Measurements from ENCODE around the gene HLA-DQB1.

HLA-DQB1 gene

DNA sequence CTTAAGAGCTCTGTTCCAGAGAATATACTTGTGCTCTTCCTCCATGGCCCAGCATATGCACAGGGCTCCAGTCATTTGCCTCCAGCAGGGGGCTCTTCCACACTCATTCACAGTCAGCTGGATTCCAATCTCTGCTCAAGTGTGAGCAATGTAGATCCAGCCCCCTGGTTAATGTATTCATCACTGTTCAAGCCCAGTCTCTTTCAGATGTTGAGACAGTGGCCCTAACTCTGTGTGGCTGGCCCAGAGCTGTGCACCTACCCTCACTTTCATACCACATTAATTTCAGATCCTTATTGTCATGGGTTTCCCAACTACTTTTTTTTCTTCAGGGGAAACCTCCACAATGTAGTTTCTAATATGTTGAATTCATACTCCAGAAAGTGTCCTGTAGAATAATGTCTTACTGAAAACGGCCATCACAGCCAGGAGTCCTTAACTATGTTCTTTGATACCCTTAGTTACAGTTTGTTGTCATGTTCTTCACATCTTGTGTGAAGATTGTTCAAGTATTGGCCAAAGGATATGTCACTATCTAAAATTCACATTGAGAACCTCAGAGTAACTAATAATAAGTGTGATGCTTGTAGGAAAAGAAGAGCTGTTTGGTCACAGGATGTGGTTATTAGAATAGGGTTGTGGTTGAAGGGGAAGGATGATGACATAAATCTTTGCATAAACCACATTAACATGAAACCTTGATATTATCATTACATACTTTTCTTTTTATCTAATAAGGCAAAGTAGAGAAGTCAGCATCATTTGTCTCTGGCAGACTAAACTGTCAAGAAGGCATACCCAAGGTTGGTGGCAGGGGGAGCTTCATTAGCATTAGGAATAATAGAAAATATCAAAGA is 43.7 kb downstream of the HLA-DQB1 start:
- no peak overlapping the region for H3K27ac ChIP-seq (ENCODE audit: low read depth, low read length)
- H3K9ac ChIP-seq (ENCODE audit: low read length), result no peak overlapping the region
- H3K9me3 ChIP-seq (ENCODE audit: low read length), result no peaks in the 10 kb centered on the region
- no peaks in the 10 kb centered on the region for H3K4me1 ChIP-seq (ENCODE audit: insufficient read depth, low read length)
- no peak overlapping the region for H3K4me3 ChIP-seq (ENCODE audit: low read depth in 1 of 2, low read length in 2 of 2)
- H3K36me3 ChIP-seq (ENCODE audit: insufficient read depth, low read length), result no peaks in the 10 kb centered on the region
- H3K27me3 ChIP-seq (ENCODE audit: control insufficient read depth in 1 of 2, insufficient read depth in 2 of 2, low read length in 2 of 2), result no peaks in the 10 kb centered on the region

DNA sequence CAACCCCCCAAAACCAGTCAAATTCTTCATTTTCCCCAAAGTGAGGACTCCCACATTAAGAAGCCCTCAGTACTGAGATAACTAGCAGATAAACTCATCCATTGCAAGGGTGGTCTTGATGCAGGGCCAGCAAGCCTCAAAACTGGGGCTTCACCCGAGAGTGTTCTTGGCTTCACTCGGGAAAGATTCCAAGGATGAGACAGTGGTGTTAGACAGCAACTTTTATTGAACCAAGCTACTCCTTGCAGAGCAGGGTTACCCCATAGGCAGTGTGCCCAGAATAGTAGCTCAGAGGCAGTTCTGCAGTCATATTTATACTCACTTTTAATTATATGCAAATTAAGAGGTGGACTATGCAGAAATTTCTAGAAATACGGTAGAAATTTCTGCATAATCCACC is 45.1 kb downstream of the HLA-DQB1 start:
- Histone ChIP-seq H3K4me1 (ENCODE audit: insufficient read depth, low read length) (no peaks in the 10 kb centered on the region), H3K9ac (ENCODE audit: low read length) (no peak overlapping the region), H3K27ac (ENCODE audit: low read depth, low read length) (no peak overlapping the region), H3K36me3 (ENCODE audit: insufficient read depth, low read length) (no peaks in the 10 kb centered on the region), H3K27me3 (ENCODE audit: control insufficient read depth in 1 of 2, insufficient read depth in 2 of 2, low read length in 2 of 2) (no peaks in the 10 kb centered on the region), H3K9me3 (ENCODE audit: low read length) (no peaks in the 10 kb centered on the region), H3K4me3 (ENCODE audit: low read depth in 1 of 2, low read length in 2 of 2) (no peak overlapping the region)

DNA sequence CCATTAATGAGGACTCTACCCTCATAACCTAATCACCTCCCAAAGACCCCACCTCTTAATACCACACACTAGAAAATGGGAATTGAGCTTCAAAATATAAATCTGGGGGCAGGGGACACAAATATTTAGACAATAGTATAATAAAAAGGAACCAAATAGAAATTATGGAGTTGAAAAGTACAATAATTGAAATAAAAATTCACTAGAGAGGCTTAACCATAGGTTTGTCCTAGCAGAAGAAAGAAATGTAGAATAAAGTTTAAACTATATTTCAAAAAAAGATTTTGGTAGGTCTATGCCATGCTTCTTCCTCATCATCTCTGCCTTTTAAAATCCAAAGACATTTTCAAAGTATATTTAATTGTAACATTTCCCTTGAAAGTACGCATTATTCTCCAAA is 48.7 kb downstream of the HLA-DQB1 start:
- no peaks in the 10 kb centered on the region for H3K27me3 ChIP-seq (ENCODE audit: control insufficient read depth in 1 of 2, insufficient read depth in 2 of 2, low read length in 2 of 2)
- no peaks in the 10 kb centered on the region for H3K9me3 ChIP-seq (ENCODE audit: low read length)
- H3K4me3 ChIP-seq (ENCODE audit: low read depth in 1 of 2, low read length in 2 of 2), result no peak overlapping the region
- no peaks in the 10 kb centered on the region for H3K36me3 ChIP-seq (ENCODE audit: insufficient read depth, low read length)
- no peaks in the 10 kb centered on the region for H3K4me1 ChIP-seq (ENCODE audit: insufficient read depth, low read length)
- H3K9ac ChIP-seq (ENCODE audit: low read length), result no peak overlapping the region
- H3K27ac ChIP-seq (ENCODE audit: low read depth, low read length), result no peak overlapping the region

DNA sequence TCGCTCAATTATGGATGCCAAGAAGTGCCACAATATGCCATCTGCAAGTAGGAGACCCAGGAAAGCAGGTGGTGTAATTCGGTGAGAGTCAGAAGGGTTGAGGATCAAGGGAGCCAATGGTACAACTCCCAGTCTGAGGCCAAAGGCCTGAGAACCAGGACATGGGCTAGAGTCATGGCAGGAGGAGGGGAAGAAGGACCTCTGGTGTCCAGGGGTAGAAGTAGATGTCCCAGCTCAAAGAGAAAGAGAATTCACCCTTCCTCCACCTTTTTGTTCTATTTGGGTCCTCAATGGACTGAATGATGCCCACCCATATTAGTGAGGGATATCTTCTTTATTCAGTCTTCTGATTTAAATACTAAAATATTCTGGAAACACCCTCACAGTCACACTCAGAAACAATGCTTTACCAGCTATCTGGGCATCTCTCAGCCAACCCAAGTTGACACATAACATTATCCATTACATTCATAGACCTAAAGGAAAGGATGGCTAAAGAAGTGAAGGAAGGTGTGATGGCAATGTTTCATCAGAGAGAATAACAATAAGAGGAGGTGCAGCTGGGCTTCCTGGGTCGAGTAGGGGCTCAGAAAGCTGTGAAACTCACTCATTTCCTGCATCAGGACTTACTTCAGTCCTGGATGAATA is 50.4 kb downstream of the HLA-DQB1 start:
- Histone ChIP-seq H3K4me3 (ENCODE audit: low read depth in 1 of 2, low read length in 2 of 2) (no peak overlapping the region), H3K36me3 (ENCODE audit: insufficient read depth, low read length) (no peaks in the 10 kb centered on the region), H3K9ac (ENCODE audit: low read length) (no peak overlapping the region), H3K27me3 (ENCODE audit: control insufficient read depth in 1 of 2, insufficient read depth in 2 of 2, low read length in 2 of 2) (no peaks in the 10 kb centered on the region), H3K4me1 (ENCODE audit: insufficient read depth, low read length) (no peaks in the 10 kb centered on the region), H3K27ac (ENCODE audit: low read depth, low read length) (no peak overlapping the region), H3K9me3 (ENCODE audit: low read length) (no peaks in the 10 kb centered on the region)

DNA sequence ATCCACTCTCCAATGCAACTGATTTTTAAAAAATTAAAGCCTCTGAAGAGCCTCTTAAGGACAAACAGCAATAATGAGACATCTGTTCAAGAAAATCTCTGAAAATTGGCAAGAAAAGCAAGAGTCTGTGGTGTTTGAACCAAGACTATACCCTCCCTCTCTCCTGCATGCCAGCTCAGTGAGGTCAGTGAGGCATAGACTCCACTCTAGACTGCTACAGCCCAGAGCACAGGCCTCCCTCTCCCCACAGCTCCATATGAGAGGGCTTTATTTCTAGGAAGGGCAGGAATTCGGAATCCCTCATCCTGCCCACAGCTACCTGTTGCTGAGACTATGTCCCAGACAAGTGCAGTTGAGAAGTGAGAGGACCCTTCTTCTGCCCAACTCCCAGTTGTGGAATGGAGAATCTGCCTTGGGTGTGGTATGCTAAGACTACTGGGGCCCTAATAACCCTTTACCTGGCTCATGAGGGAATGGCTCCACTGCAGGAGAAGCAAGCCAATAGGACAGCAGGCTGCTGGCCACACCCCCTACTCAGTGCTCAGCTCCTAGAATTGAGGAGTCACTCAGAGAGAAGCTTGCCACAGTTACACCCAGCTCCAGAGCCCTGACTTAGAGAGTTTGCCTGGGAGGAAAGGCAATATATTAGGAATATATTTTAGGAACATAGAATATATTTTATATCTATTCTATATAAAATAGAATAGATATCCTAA is 51.9 kb downstream of the HLA-DQB1 start:
- Histone ChIP-seq H3K27ac (ENCODE audit: low read depth, low read length) (no peak overlapping the region), H3K4me3 (ENCODE audit: low read depth in 1 of 2, low read length in 2 of 2) (no peak overlapping the region), H3K9me3 (ENCODE audit: low read length) (no peaks in the 10 kb centered on the region), H3K27me3 (ENCODE audit: control insufficient read depth in 1 of 2, insufficient read depth in 2 of 2, low read length in 2 of 2) (no peaks in the 10 kb centered on the region), H3K4me1 (ENCODE audit: insufficient read depth, low read length) (no peaks in the 10 kb centered on the region), H3K36me3 (ENCODE audit: insufficient read depth, low read length) (no peaks in the 10 kb centered on the region), H3K9ac (ENCODE audit: low read length) (no peak overlapping the region)

DNA sequence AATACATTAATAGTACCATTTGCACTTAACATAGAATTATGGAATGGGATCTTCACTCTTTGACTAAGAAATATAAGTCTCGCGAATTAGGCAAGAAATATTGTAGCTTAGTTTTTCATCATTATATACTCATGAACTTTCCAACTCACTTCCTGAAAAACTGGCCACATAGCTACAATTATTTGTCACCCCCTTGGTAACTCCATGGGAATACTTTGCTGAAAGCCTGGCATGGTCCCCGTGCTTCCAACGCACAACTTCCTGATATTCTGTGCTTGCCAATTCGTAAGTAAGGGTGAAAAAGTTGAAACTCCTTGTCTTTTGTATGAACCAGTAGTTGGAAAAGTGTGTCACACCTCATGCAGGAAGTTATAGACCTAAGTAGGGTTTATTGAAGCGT is 53.0 kb downstream of the HLA-DQB1 start:
- Histone ChIP-seq H3K4me3 (ENCODE audit: low read depth in 1 of 2, low read length in 2 of 2) (no peak overlapping the region), H3K9ac (ENCODE audit: low read length) (no peak overlapping the region), H3K27me3 (ENCODE audit: control insufficient read depth in 1 of 2, insufficient read depth in 2 of 2, low read length in 2 of 2) (no peaks in the 10 kb centered on the region), H3K36me3 (ENCODE audit: insufficient read depth, low read length) (no peaks in the 10 kb centered on the region), H3K4me1 (ENCODE audit: insufficient read depth, low read length) (no peaks in the 10 kb centered on the region), H3K27ac (ENCODE audit: low read depth, low read length) (no peak overlapping the region), H3K9me3 (ENCODE audit: low read length) (no peaks in the 10 kb centered on the region)

GRCh38 chr6:32610682-32611296 is 55.7 kb downstream of the HLA-DQB1 start:
- H3K4me1 ChIP-seq (ENCODE audit: insufficient read depth, low read length), result no peaks in the 10 kb centered on the region
- no peak overlapping the region for H3K4me3 ChIP-seq (ENCODE audit: low read depth in 1 of 2, low read length in 2 of 2)
- H3K9ac ChIP-seq (ENCODE audit: low read length), result no peak overlapping the region
- no peak overlapping the region for H3K27ac ChIP-seq (ENCODE audit: low read depth, low read length)
- no peaks in the 10 kb centered on the region for H3K27me3 ChIP-seq (ENCODE audit: control insufficient read depth in 1 of 2, insufficient read depth in 2 of 2, low read length in 2 of 2)
- no peaks in the 10 kb centered on the region for H3K36me3 ChIP-seq (ENCODE audit: insufficient read depth, low read length)
- H3K9me3 ChIP-seq (ENCODE audit: low read length), result no peaks in the 10 kb centered on the region

- Histone ChIP-seq H3K4me3 (ENCODE audit: low read depth in 1 of 2, low read length in 2 of 2) (no peak overlapping the region), H3K27me3 (ENCODE audit: control insufficient read depth in 1 of 2, insufficient read depth in 2 of 2, low read length in 2 of 2) (no peaks in the 10 kb centered on the region), H3K9ac (ENCODE audit: low read length) (no peak overlapping the region), H3K4me1 (ENCODE audit: insufficient read depth, low read length) (no peaks in the 10 kb centered on the region), H3K36me3 (ENCODE audit: insufficient read depth, low read length) (no peaks in the 10 kb centered on the region), H3K9me3 (ENCODE audit: low read length) (no peaks in the 10 kb centered on the region), H3K27ac (ENCODE audit: low read depth, low read length) (no peak overlapping the region)
Observed at GRCh38 chr6:32609731-32610640, 56.5 kb downstream of the HLA-DQB1 start.

Measured in muscle layer of colon (tissue), 2 donors.